ENCODE data around the gene ACOT4. TPM values are rescaled to one million over a fixed set of nuclear protein-coding genes. Genes with fewer than 3 reads are reported as not detected.
"Not testable (repeated sequence)": the region's sequence is repeated elsewhere in the genome, so short reads cannot be mapped to it uniquely, and the experiment has no call there.

Gene ACOT4
- total RNA-seq, 1 donor from 2014 or later = 4.5 TPM

DNA sequence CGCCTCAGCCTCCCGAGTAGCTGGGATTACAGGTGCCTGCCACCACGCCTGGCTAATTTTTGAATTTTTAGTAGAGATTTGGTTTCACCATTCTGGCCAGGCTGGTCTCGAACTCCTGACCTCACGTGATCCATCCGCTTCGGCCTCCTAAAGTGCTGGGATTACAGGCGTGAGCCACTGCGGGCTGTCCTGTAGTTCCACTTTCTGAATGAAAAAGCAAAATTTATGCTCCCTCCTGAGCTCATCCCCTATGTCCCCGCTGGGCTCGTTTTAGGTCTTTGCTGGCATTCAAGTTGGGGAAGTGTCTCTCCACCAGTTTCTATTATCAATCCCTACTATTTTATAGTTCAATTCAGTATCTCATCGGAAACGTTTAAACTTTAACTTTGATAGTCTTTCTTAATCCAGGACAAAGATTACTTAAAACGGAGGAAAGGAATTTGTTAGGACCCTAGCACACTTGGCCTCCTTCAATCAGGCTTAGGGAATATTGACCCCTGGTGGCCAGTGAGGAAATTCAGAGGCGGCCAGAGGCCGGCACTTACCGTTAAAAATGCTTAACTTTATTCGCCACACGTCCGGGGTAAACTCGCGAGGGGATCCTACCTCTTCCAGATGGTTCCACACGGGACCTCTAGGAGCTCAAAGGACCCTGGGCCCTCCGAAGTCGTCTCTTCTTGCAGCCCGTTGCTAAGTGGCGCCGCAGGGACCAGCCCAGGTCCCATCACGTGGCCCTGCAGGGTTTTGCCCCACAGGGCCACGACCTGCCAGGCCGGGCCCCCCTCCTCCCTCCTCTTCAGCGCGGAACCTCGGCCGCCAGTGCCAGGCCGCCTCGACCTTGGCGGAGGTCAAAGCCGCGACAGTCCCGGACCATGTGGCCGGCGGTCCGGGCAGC is 41.7 kb downstream of the ACOT4 start:
- H3K4me1 ChIP-seq = peaks cover 7% of the 10 kb centered on the region
- peak overlapping the region; percentile 53 for H3K27ac ChIP-seq
- TF ChIP-seq CTCF (IDR thresholded peaks at IDR 0.05) = peak; percentile 89
- intact Hi-C loops (cut with DNase I) = loop anchor here (5.0 kb wide), 1 partner anchor 121 kb away; no protein-coding TSS in a partner anchor
- peak; percentile 91 for ATAC-seq
- DNase-seq = peak; percentile 84
- no peaks in the 10 kb centered on the region for H3K36me3 ChIP-seq
- peak overlapping the region; percentile 59 for H3K4me3 ChIP-seq
- H3K27me3 ChIP-seq = no peaks in the 10 kb centered on the region
- no peaks in the 10 kb centered on the region for H3K9me3 ChIP-seq

- ATAC-seq (peak; percentile 82), DNase-seq (peak; percentile 75)
- peak overlapping the region; percentile 53 for H3K27ac ChIP-seq
Measured at GRCh38 chr14:73634011-73634833, 42.5 kb downstream of the ACOT4 start.

DNA sequence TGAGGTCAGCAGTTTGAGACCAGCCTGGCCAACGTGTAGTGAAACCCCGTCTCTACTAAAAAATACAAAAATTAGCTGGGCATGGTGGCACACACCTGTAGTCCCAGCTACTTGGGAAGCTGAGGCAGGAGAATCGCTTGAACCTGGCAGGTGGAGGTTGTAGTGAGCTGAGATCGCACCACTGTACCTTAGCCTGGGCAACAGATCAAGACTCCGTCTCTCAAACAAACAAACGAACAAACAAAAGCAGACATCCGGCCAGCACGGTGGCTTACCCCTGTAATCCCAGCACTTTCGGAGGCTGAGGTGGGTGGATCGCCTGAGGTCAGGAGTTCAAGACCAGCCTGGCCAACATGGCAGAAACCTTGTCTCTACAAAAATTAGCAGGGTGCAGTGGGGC is 44.7 kb downstream of the ACOT4 start:
- H3K27me3 ChIP-seq; H3K4me3 ChIP-seq; H3K9me3 ChIP-seq; DNase-seq; H3K27ac ChIP-seq; intact Hi-C loops (cut with DNase I); H3K4me1 ChIP-seq; H3K36me3 ChIP-seq; ATAC-seq: not testable (repeated sequence)

More at GRCh38 chr14:73634011-73634833, 42.5 kb downstream of the ACOT4 start:
- no peaks in the 10 kb centered on the region for H3K9me3 ChIP-seq
- peaks cover 7% of the 10 kb centered on the region for H3K4me1 ChIP-seq
- no peaks in the 10 kb centered on the region for H3K36me3 ChIP-seq
- H3K27me3 ChIP-seq = no peaks in the 10 kb centered on the region
- peak overlapping the region; percentile 59 for H3K4me3 ChIP-seq
- TF ChIP-seq CTCF (IDR thresholded peaks at IDR 0.05) = peak; percentile 30
- intact Hi-C loops (cut with DNase I) = loop anchor here (5.0 kb wide), 1 partner anchor 122 kb away; no protein-coding TSS in a partner anchor

DNA sequence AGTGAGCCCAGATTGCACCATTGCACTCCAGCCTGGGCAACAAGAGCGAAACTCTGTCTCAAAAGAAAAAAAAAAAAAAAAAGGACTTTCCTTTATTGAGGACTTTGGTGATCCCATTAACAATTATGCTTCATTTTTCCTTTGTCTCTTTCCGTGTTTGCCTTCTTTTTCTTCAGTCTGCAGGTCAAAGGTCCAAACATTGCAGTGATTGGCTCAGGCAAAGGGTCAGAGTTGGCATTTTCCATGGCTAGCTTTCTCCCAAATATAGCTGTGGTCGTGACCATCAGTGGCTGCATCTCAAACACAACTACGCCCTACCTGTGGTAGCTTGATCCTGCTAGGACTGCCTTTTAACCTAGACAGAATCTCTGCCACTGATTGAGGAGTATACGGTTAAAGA is 46.2 kb downstream of the ACOT4 start:
- Histone ChIP-seq H3K4me1 (peaks cover 7% of the 10 kb centered on the region), H3K27me3 (no peaks in the 10 kb centered on the region), H3K36me3 (no peaks in the 10 kb centered on the region), H3K9me3 (no peaks in the 10 kb centered on the region), H3K27ac (no peak overlapping the region), H3K4me3 (no peak overlapping the region)
- intact Hi-C loops (cut with DNase I) = no loop called here
- ATAC-seq = no peak
- DNase-seq = no peak
- TF ChIP-seq CTCF (IDR thresholded peaks at IDR 0.05) = no peak

DNA sequence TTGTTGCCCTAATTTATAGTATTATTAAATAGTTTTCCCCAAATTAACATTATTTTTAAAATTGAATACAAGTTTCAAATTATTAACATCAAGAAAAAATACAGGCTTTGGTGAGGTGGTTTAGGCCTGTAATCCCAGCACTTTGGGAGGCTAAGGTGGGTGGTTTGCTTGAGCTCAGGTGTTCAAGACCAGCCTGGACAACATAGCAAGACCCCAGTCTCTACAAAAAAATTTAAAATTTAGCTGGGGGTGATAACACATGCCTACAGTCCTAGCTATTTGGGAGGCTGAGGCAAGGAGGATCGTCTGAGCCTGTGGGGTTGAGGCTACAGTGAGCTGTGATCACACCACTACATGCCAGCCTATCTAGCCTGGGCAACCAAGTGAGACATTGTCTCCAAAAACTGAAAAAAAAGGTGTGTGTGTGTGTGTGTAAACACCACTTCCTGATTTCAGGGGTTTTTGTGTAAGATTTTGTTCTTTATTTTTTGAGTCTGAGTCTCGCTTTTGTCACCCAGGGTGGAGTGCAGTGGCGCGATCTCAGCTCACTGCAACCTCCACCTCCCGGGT is 49.2 kb downstream of the ACOT4 start:
- ATAC-seq (no peak), DNase-seq (no peak)
- no peaks in the 10 kb centered on the region for H3K27me3 ChIP-seq
- no peak overlapping the region for H3K27ac ChIP-seq
- H3K4me3 ChIP-seq = no peak overlapping the region
- H3K4me1 ChIP-seq = peaks cover 6% of the 10 kb centered on the region
- intact Hi-C loops (cut with DNase I) = no loop called here
- TF ChIP-seq CTCF (IDR thresholded peaks at IDR 0.05) = no peak
- H3K36me3 ChIP-seq = no peaks in the 10 kb centered on the region
- H3K9me3 ChIP-seq = no peaks in the 10 kb centered on the region
